ENCODE data around the gene UST. TPM values are rescaled to one million over a fixed set of nuclear protein-coding genes. Genes with fewer than 3 reads are reported as not detected.

The UST gene
- total and polyA plus RNA-seq, 2 of the 8 experiments (the other 6 are each of a cell fraction or from before 2014, with no cell fraction given), result 13.5 to 34.5 TPM

GRCh38 chr6:148943451-148943850 is 196.6 kb downstream of the UST start:
- no peak overlapping the region for H3K14ac ChIP-seq (ENCODE audit: insufficient read length)
- no peak overlapping the region for H2BK120ac ChIP-seq (replicated peaks; ENCODE audit: low read depth, low read length)
- H3K18ac ChIP-seq (ENCODE audit: extremely low read depth, low read length), result no peak overlapping the region
- H4K5ac ChIP-seq (ENCODE audit: insufficient read length, low read depth, low read length), result no peak overlapping the region
- H4K8ac ChIP-seq (ENCODE audit: extremely low read depth, insufficient read depth, low read length), result no peak overlapping the region
- H3K79me2 ChIP-seq (ENCODE audit: control insufficient read depth in 1 of 2, insufficient read depth in 2 of 2, low read length in 2 of 2), result peaks cover 0 to 7% of the 10 kb centered on the region in 2 experiments; a peak in 2 of 4 replicates
- H4K20me1 ChIP-seq (replicated peaks in 1 of 2; ENCODE audit: control insufficient read depth in 1 of 2, insufficient read depth in 2 of 2, low read length in 2 of 2), result peaks cover 0 to 3% of the 10 kb centered on the region in 2 experiments
- H3K23me2 ChIP-seq (ENCODE audit: low read depth, low read length), result no peaks in the 10 kb centered on the region
- H3K27me3 ChIP-seq (replicated peaks in 1 of 4; ENCODE audit: control insufficient read depth in 3 of 4, extremely low read depth in 1 of 4, insufficient read depth in 3 of 4, low read length in 3 of 4), result no peaks in the 10 kb centered on the region
- H2AK5ac ChIP-seq (ENCODE audit: low read depth, low read length), result no peak overlapping the region
- no peaks in the 10 kb centered on the region for H3K79me1 ChIP-seq (ENCODE audit: low read depth, low read length)
- H3K27ac ChIP-seq (ENCODE audit: low read depth, low read length), result no peak overlapping the region
- ChIA-PET CTCF (ENCODE audit: partially characterized antibody) (interaction anchor here (0.9 to 1.2 kb wide), 3 partner anchors 23 to 366 kb away, joined by 3 read pairs; no protein-coding TSS in a partner anchor), POLR2A (ENCODE audit: partially characterized antibody) (no interaction called here)
- H3K4ac ChIP-seq (replicated peaks; ENCODE audit: insufficient read length, low read depth, low read length), result no peak overlapping the region
- no peak overlapping the region for H2BK5ac ChIP-seq (ENCODE audit: low read depth, low read length)
- H3K56ac ChIP-seq (replicated peaks; ENCODE audit: insufficient read length, low read depth, low read length), result no peak overlapping the region
- no peak for FAIRE-seq
- H3K9me3 ChIP-seq (ENCODE audit: insufficient read depth in 2 of 2, low read depth in 1 of 2, low read length in 1 of 2), result no peaks in the 10 kb centered on the region
- H3K36me3 ChIP-seq (ENCODE audit: control insufficient read depth in 2 of 4, insufficient read depth in 4 of 4, low read length in 3 of 4), result peaks cover 0 to 6% (median 0%) of the 10 kb centered on the region in 4 experiments; a peak in 3 of 8 replicates
- no peak overlapping the region for H2BK15ac ChIP-seq (ENCODE audit: low read length)
- no peak overlapping the region for H2BK12ac ChIP-seq (ENCODE audit: low read depth, low read length)
- DNase-seq (ENCODE audit: low read depth in 1 of 2, low spot score in 2 of 2), result no peak
- no peak overlapping the region for H3K4me2 ChIP-seq (ENCODE audit: insufficient read depth in 1 of 2, low read depth in 2 of 2, low read length in 2 of 2)
- no peak overlapping the region for H3K23ac ChIP-seq (ENCODE audit: insufficient read length)
- no peak overlapping the region for H2AFZ ChIP-seq (ENCODE audit: low read length)
- peaks cover 0 to 7% (median 2%) of the 10 kb centered on the region in 4 experiments; a peak in 3 of 7 replicates for H3K4me1 ChIP-seq (replicated peaks in 1 of 4; ENCODE audit: control insufficient read depth in 3 of 4, insufficient read depth in 4 of 4, low read length in 3 of 4)
- WGBS, 2 experiments (ENCODE audit: extremely low coverage in 1 of 2, insufficient coverage in 1 of 2, insufficient read length in 1 of 2, insufficient replicate concordance in 2 of 2, low coverage in 1 of 2, low lambda C conversion rate in 2 of 2, missing lambda C conversion rate in 1 of 2), result 86% methylated on average over 1 of the region's 1 CpG; no CpG with 5 or more reads in 1 of the 2 experiments
- no peak overlapping the region for H3K4me3 ChIP-seq (ENCODE audit: extremely low read depth in 1 of 4, insufficient read depth in 2 of 4, low read depth in 3 of 4, low read length in 4 of 4)
- H2BK20ac ChIP-seq (ENCODE audit: low read length), result no peak overlapping the region
- H4K91ac ChIP-seq (replicated peaks; ENCODE audit: insufficient read length, low read length), result no peak overlapping the region
- H3K9ac ChIP-seq (replicated peaks in 1 of 4; ENCODE audit: extremely low read depth in 1 of 4, low read depth in 3 of 4, low read length in 3 of 4), result no peak overlapping the region
- TF ChIP-seq ATF2 (IDR thresholded peaks at IDR 0.05; ENCODE audit: low read length), result no peak
- TF ChIP-seq GABPA (IDR thresholded peaks at IDR 0.05; ENCODE audit: borderline replicate concordance, insufficient read depth, low read length), result no peak
- no peak for TF ChIP-seq BRCA1 (IDR thresholded peaks at IDR 0.05; ENCODE audit: low read depth, low read length)
- TF ChIP-seq POLR2AphosphoS5 (IDR thresholded peaks at IDR 0.05; ENCODE audit: low read depth, low read length), result no peak

Data from H1 (cell line).